ENCODE measurements around the gene SZT2. TPM values are rescaled to one million over a fixed set of nuclear protein-coding genes. Genes with fewer than 3 reads are reported as not detected.

Gene SZT2
- total and polyA plus RNA-seq, 2 of the 13 experiments (the other 11 are each of a cell fraction or from before 2014, with no cell fraction given) = 8.0 to 8.8 TPM

DNA sequence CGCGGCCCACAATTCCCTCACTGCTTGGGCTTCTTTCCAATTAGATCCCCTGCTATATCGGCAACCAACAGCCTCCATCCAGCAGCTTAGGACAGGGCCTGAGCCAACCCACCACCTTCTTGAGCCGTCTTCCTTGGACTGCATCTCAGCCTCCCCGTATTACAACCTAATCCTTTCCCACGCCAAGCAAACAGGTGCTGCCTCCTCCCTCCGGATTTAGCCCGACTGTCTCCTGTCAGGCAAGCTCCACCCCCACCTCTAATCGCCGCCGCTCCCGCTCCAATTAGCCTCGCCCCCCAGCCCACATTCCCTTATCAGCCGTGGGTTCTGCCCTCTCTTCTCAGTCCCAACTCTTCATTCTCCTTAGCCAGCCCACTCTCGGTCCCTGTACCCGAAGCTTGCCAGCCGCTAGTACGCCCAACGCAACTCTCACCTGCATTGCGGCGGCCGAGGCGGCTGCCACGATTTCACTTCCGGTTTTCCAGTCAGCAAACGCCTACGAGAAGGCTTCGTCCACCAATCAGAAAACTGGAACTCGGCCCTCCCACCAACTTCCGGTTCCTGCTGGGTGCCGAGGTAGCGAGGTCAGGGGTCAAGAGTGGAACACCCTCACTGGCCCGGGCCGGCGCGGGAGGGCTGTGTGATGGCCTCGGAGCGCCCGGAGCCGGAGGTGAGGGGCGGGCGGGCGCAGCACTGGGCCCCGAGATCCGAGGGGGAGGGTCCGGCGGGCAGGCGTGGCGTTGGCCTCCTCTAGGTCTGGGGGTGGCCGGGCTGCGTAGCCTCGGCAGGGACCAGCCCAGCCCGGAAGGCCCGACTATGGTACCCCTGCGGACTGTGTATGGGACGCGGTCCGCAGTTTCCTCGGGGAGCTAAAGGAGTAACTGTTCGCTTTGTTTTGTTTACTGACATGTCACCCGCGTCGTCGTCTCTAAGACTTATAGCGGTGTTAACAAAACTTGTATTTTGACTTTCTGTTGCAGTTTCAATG, at the start of gene SZT2, which contains the start of gene MED8 (continued):
- TF ChIP-seq, protein P1, sequence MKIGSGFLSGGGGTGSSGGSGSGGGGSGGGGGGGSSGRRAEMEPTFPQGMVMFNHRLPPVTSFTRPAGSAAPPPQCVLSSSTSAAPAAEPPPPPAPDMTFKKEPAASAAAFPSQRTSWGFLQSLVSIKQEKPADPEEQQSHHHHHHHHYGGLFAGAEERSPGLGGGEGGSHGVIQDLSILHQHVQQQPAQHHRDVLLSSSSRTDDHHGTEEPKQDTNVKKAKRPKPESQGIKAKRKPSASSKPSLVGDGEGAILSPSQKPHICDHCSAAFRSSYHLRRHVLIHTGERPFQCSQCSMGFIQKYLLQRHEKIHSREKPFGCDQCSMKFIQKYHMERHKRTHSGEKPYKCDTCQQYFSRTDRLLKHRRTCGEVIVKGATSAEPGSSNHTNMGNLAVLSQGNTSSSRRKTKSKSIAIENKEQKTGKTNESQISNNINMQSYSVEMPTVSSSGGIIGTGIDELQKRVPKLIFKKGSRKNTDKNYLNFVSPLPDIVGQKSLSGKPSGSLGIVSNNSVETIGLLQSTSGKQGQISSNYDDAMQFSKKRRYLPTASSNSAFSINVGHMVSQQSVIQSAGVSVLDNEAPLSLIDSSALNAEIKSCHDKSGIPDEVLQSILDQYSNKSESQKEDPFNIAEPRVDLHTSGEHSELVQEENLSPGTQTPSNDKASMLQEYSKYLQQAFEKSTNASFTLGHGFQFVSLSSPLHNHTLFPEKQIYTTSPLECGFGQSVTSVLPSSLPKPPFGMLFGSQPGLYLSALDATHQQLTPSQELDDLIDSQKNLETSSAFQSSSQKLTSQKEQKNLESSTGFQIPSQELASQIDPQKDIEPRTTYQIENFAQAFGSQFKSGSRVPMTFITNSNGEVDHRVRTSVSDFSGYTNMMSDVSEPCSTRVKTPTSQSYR (CRISPR knock-in tag; IDR thresholded peaks at IDR 0.05; ENCODE audit: borderline replicate concordance) = peak; percentile 56; the same call in 1 of the 2 replicates
- peak; percentile 33; the same call in 1 of the 2 replicates for TF ChIP-seq HCFC1 (IDR thresholded peaks at IDR 0.05; ENCODE audit: low read depth, low read length)
- TF ChIP-seq DMTF1 (CRISPR knock-in tag; IDR thresholded peaks at IDR 0.05) = no peak
- TF ChIP-seq POLR2G (IDR thresholded peaks at IDR 0.05; ENCODE audit: low read depth, low read length) = peak; percentile 96
- TF ChIP-seq POGK (CRISPR knock-in tag; conservative IDR thresholded peaks at IDR 0.05) = no peak
- no peak for TF ChIP-seq ZNF644 (CRISPR knock-in tag; IDR thresholded peaks at IDR 0.05; ENCODE audit: low read depth)
- TF ChIP-seq ZGPAT (CRISPR knock-in tag; IDR thresholded peaks at IDR 0.05) = peak; percentile 72
- no peak for TF ChIP-seq PRDM10 (CRISPR knock-in tag; IDR thresholded peaks at IDR 0.05; ENCODE audit: low read depth)
- peak; percentile 79 for TF ChIP-seq ATF1 (CRISPR knock-in tag; IDR thresholded peaks at IDR 0.05)
- TF ChIP-seq ZFP36L2 (CRISPR knock-in tag; IDR thresholded peaks at IDR 0.05) = 0 out of 2 replicates have a peak, but pooled peaks have one; percentile 48
- peak; percentile 73; the same call in 1 of the 2 replicates for TF ChIP-seq ZNF160 (CRISPR knock-in tag; IDR thresholded peaks at IDR 0.05)
- TF ChIP-seq JUNB (CRISPR knock-in tag; IDR thresholded peaks at IDR 0.05; ENCODE audit: borderline replicate concordance) = peak; percentile 47; the same call in 1 of the 2 replicates
- TF ChIP-seq ZNF251 (CRISPR knock-in tag; IDR thresholded peaks at IDR 0.05) = no peak
- no peak; the same call in 1 of the 2 replicates for TF ChIP-seq ZNF761 (CRISPR knock-in tag; conservative IDR thresholded peaks at IDR 0.05)
- peak; percentile 78; the same call in 1 of the 2 replicates for TF ChIP-seq HIVEP1 (CRISPR knock-in tag; IDR thresholded peaks at IDR 0.05)
